ENCODE results near the gene EPAS1.

Gene EPAS1

DNA sequence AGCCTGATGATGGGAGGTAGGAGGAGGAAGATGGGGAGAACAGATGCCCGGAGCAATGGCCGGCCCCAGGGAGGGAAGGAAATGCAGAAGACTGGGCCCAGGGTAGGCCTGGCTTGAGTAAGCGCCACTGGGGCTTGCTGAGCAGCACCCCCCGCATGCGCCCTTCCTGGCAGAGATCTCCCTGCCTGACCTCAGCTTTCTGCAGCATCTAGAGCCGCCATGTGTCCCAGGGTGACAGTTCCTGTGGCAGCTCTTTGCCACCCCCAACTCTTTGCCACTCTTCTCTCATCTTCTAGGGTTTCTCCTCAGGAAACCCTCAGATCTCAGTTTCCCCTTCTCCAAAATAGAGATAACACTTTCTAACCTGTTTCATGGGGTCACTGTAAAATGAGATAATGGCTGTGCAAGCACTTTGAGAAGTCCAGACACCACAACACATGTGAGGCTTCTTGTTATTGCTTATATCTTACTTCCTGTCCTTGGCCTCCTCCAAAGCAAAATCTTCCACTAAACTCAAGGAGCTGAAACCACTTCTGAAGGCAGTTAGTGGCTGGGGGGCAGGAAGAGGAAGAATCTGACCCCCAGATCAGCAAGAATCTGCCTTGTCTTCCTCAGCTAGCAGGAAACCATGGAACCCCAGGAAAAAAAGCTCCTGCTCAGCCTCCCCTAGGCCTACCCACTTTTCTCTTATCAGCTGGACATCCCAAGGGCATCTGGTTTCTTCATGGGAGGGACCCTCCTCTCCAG is 64.9 kb downstream of the EPAS1 start:
- Mint-ChIP-seq H3K36me3 (ENCODE audit: low read depth) (no peaks in the 10 kb centered on the region), H3K4me1 (ENCODE audit: low read depth) (peaks cover 32% of the 10 kb centered on the region), H3K4me3 (no peak overlapping the region), H3K9me3 (no peaks in the 10 kb centered on the region), H3K27ac (peak overlapping the region; percentile 22), H3K27me3 (no peaks in the 10 kb centered on the region)
- DNase-seq, result no peak

DNA sequence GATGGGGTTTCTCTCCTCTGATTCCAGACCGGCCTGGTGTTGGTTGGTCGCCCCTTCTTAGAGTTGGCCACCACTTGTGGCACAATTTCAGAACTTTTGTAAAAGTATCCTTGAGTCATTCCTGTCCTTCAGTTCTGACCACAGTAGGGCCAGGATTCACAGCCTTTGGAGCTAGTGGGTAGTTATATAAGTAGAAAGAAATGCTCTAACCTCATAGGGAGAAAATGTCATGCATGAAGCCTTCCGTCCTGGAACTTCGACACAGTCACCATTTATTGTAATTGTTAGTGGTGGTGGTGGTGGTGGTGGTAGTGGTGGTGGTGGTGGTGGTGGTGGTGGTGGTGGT is 65.4 kb downstream of the EPAS1 start:
- no peak for DNase-seq
- H3K27me3 Mint-ChIP-seq, result no peaks in the 10 kb centered on the region

DNA sequence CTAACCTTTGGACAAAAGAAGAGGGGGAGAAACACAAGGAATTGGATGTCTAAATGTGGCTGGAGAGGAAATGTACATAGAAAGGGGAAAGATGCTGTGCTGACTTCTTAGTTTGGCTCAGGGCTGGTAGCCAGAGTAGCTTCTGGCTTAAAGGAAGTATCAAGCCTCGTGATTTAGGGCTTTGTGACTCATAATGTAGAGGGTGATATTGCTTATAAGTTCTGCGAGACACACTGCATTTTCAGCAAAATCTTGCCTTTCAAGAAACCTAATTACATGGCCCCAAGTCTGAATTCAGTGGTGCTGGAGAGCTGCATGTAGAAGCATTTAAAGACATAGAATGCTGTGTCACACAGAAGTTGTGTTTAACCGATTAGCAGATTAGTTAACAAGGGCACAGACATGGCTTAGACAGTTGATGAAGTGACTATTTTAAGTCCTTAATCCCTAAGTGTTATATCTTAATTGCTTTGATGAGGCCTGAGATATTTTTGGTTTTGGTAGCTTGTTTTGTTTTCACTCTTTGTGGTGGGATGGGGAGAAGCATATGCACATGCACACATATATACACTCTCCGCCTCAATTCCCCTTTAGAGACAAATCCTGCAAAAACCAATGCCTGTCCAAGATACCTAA is 66.4 kb downstream of the EPAS1 start:
- H3K36me3 Mint-ChIP-seq (ENCODE audit: low read depth), result no peaks in the 10 kb centered on the region
- H3K4me1 Mint-ChIP-seq (ENCODE audit: low read depth), result peaks cover 31% of the 10 kb centered on the region
- no peak overlapping the region for H3K4me3 Mint-ChIP-seq
- no peaks in the 10 kb centered on the region for H3K27me3 Mint-ChIP-seq
- no peak for DNase-seq
- H3K27ac Mint-ChIP-seq, result no peak overlapping the region
- H3K9me3 Mint-ChIP-seq, result no peaks in the 10 kb centered on the region

More for the DNA sequence above, 65.4 kb downstream of the EPAS1 start:
- H3K36me3 Mint-ChIP-seq (ENCODE audit: low read depth), result no peaks in the 10 kb centered on the region
- H3K4me1 Mint-ChIP-seq (ENCODE audit: low read depth), result peaks cover 31% of the 10 kb centered on the region
- no peaks in the 10 kb centered on the region for H3K9me3 Mint-ChIP-seq
- H3K27ac Mint-ChIP-seq, result peak overlapping the region; percentile 22
- no peak overlapping the region for H3K4me3 Mint-ChIP-seq

DNA sequence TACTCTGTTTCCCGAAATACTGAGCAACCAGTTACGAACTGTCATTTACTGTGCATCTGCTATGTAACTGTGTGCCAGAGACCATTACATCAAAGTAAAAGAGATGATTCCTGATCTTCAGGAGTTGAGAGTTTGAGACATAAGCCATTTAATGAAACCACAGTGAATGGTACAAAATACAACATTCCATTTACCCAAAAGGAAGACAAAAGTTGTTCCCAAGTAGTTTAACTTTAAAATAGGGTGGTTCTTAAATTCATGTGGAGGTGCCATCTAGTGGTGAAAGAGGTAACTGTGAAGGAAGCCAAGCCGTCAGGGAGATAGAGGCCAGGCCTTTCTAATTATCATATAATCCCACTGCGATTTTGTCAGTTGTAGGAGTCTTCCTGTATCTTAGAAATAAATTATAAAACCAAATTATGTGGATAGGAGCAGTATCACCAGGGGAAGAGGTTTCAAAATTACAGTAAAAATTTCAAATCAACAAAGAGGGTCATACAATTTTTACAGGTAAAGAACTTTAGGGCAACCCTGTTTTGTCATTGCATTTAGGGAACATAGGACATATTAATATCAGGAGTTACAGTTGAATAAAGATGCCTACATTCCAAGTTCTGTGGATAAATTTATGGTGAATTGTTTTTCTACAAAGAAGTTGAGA is 67.7 kb downstream of the EPAS1 start:
- peaks cover 31% of the 10 kb centered on the region for H3K4me1 Mint-ChIP-seq (ENCODE audit: low read depth)
- DNase-seq, result no peak
- H3K9me3 Mint-ChIP-seq, result no peaks in the 10 kb centered on the region
- H3K27me3 Mint-ChIP-seq, result no peaks in the 10 kb centered on the region
- H3K36me3 Mint-ChIP-seq (ENCODE audit: low read depth), result no peaks in the 10 kb centered on the region
- H3K27ac Mint-ChIP-seq, result no peak overlapping the region
- no peak overlapping the region for H3K4me3 Mint-ChIP-seq

DNA sequence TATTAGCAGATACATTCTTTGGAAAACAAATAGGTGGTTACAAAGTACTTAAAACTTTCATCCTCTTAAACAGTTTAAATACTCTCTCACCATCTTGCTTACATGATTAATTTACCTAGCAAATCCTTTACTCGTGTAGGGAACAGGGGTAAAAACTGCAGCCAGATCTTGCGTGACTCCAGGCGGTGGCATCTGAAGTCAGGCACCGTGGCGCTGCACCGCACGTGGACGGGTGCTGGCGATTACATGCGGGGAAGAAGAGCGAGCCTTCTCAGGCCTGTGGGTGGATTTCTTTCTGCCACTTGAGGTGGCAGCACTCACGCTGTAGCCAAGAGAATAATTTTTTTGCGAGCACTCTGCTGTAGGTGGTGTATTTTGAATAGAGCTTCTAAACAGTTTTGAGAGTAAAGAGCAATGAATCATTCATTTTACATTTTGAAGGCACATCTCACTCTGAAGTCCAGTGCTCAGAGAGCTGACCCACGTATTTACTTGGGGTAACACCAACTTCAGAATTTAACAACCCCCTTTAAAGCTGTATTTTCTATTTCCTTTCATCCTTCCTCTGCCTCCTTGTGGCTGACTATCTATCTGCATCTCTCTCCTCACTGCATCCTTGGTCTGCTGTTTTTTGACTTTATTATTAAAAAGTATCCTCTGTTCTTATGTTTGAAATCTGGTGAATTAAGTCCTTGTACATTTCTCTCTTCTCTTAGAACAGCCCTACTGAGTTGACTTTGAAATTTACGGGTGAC is 68.9 kb downstream of the EPAS1 start:
- peaks cover 31% of the 10 kb centered on the region for H3K4me1 Mint-ChIP-seq (ENCODE audit: low read depth)
- no peak for DNase-seq

DNA sequence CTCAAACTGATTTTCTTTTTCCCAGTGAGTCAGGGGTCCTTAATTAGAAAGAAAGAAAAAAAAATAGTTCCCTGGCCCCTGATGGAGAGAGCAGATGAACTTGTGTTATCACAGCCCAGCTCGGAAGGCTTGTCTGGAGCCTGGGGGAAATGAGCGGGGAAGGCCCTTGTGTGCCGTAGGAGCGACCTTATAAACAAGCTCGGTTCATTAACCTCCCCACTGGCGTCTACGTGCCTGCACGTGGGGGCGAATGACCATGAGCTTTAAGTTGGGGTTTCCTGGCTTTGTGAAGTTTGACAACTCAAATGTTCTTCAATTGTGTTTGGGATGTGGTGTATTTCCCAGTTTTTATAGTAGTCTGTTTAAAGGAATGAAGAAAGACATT is 69.5 kb downstream of the EPAS1 start:
- Mint-ChIP-seq H3K4me3 (no peak overlapping the region), H3K36me3 (ENCODE audit: low read depth) (no peaks in the 10 kb centered on the region), H3K27me3 (no peaks in the 10 kb centered on the region), H3K9me3 (no peaks in the 10 kb centered on the region), H3K27ac (no peak overlapping the region), H3K4me1 (ENCODE audit: low read depth) (peaks cover 29% of the 10 kb centered on the region)
- DNase-seq, result no peak

More for the DNA sequence above, 68.9 kb downstream of the EPAS1 start:
- Mint-ChIP-seq H3K9me3 (no peaks in the 10 kb centered on the region), H3K27ac (no peak overlapping the region), H3K4me3 (no peak overlapping the region), H3K36me3 (ENCODE audit: low read depth) (no peaks in the 10 kb centered on the region), H3K27me3 (no peaks in the 10 kb centered on the region)

DNA sequence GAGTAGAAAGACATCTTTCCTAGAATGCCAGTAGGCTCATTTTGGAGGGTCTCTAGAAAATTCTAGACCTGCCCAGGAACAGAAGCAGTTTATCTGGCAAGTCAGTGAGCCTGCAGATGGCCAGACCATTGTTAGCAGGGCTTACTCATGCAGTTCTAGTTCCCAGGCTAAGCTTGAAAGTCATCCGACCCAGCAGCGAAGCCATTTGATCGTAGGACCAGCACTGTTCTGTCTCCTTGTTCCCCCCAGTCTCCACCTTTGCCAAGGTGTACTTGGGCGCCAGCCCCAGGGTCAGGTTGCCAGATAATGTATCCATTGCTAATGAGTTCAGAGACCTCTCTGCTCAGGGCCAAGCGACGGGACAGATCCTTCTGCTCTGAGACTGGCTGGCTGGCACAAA is 70.1 kb downstream of the EPAS1 start:
- Mint-ChIP-seq H3K36me3 (ENCODE audit: low read depth) (no peaks in the 10 kb centered on the region), H3K27ac (no peak overlapping the region), H3K27me3 (no peaks in the 10 kb centered on the region), H3K4me1 (ENCODE audit: low read depth) (peaks cover 25% of the 10 kb centered on the region), H3K4me3 (no peak overlapping the region), H3K9me3 (no peaks in the 10 kb centered on the region)
- no peak for DNase-seq

DNA sequence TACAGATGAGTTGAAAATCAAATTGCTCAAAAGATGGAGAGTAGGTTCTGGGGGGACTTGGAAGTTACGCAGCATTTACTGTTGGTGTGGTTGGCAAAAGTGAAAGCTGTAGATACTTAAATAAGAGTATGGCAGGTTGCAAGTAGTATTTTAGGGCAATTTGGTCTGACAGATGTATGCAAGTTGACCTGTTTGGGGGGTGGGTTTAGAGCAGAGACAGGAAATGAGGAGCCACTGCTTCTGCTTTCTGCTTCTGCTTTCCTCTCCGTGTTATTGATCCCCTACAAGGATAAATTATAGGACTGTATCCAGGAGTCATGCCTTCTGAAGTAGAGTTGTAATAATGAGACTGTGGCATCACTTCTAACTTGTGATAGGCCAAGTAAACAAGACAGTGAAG is 71.2 kb downstream of the EPAS1 start:
- H3K4me1 Mint-ChIP-seq (ENCODE audit: low read depth), result peaks cover 14% of the 10 kb centered on the region
- no peak overlapping the region for H3K27ac Mint-ChIP-seq
- no peaks in the 10 kb centered on the region for H3K36me3 Mint-ChIP-seq (ENCODE audit: low read depth)
- H3K27me3 Mint-ChIP-seq, result no peaks in the 10 kb centered on the region
- H3K4me3 Mint-ChIP-seq, result no peak overlapping the region
- no peaks in the 10 kb centered on the region for H3K9me3 Mint-ChIP-seq
- no peak for DNase-seq

DNA sequence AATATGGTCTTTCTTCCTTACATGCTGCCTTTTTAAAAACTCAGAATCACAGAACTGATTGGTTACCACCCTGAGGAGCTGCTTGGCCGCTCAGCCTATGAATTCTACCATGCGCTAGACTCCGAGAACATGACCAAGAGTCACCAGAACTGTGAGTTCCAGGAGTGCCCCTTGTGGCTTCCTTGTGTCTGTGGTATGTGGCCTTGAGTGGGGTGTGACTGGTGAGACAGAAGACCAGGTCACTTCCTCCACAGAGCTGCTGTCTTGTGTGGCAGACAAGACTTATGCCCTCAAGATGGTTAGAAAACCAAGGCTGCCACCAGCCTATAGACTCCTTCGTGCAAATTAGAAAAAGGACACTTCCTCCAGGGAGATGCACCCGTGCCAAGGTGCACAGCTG is 72.6 kb downstream of the EPAS1 start:
- H3K4me3 Mint-ChIP-seq, result no peak overlapping the region
- H3K27me3 Mint-ChIP-seq, result no peaks in the 10 kb centered on the region
- no peak for DNase-seq
- H3K4me1 Mint-ChIP-seq (ENCODE audit: low read depth), result peaks cover 3% of the 10 kb centered on the region
- H3K27ac Mint-ChIP-seq, result no peak overlapping the region
- no peaks in the 10 kb centered on the region for H3K9me3 Mint-ChIP-seq
- H3K36me3 Mint-ChIP-seq (ENCODE audit: low read depth), result no peaks in the 10 kb centered on the region

DNA sequence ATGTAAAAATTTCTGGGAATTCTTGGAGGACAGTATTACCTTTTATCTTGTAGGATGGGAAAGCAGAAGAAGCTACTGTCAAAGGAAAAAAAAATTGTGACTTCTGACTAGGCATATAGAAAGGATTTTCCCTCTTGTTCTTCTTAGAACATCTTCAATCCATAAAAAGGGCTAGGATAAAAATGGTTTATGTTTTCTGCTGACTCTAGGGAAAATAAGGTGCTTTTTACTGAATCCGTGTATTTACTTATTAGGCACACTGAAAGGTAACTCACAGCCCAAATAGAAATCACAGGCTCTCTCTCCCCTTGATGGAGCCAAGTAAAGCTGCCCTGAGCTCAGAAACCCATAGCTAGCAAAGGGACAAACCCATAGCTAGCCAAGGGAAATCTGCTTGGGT is 74.6 kb downstream of the EPAS1 start:
- Mint-ChIP-seq H3K9me3 (no peaks in the 10 kb centered on the region), H3K36me3 (ENCODE audit: low read depth) (no peaks in the 10 kb centered on the region), H3K27ac (no peak overlapping the region), H3K27me3 (no peaks in the 10 kb centered on the region), H3K4me1 (ENCODE audit: low read depth) (no peaks in the 10 kb centered on the region), H3K4me3 (no peak overlapping the region)
- no peak for DNase-seq

DNA sequence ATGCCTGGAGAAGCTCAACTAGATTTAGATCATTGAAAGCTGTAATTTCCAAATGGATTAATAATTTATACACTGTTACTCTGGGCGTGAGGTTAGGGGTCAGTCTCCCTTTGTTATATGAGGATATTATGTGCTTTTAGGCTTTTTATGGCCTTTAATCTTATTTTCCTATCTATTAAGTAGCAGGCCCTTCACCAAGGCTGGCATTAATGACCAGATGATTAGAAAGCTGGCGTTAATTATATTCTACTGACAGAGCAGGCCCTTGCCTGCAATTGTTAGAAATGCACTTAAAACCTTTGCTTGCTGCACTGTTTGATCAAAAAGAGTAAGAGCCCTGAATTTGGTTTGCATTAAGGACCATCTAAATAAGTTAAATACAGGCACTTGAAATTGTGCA is 75.3 kb downstream of the EPAS1 start:
- Mint-ChIP-seq H3K9me3 (no peaks in the 10 kb centered on the region), H3K4me1 (ENCODE audit: low read depth) (no peaks in the 10 kb centered on the region), H3K36me3 (ENCODE audit: low read depth) (no peaks in the 10 kb centered on the region), H3K27me3 (no peaks in the 10 kb centered on the region), H3K4me3 (no peak overlapping the region), H3K27ac (no peak overlapping the region)
- no peak for DNase-seq

DNA sequence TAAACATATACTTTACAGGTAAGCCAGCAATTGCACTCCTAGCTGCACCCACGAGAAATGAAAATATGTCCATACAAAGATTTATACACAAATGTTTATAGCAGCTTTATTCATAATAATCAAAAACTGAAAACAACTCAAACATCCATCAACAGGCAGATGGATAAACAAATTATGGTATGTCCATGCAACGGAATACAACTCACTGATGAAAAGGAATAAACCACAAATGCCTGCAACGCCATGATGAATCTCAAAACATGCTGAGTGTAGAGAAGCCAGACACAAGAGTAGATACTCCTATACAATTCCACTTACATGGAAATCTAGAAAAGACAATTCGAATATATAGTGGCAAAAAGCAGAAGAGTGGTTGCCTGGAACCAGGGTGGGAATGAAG is 76.0 kb downstream of the EPAS1 start:
- Mint-ChIP-seq H3K36me3 (ENCODE audit: low read depth) (peaks cover 1% of the 10 kb centered on the region), H3K4me1 (ENCODE audit: low read depth) (no peaks in the 10 kb centered on the region), H3K9me3 (no peaks in the 10 kb centered on the region), H3K4me3 (no peak overlapping the region), H3K27ac (no peak overlapping the region), H3K27me3 (no peaks in the 10 kb centered on the region)
- DNase-seq, result no peak

DNA sequence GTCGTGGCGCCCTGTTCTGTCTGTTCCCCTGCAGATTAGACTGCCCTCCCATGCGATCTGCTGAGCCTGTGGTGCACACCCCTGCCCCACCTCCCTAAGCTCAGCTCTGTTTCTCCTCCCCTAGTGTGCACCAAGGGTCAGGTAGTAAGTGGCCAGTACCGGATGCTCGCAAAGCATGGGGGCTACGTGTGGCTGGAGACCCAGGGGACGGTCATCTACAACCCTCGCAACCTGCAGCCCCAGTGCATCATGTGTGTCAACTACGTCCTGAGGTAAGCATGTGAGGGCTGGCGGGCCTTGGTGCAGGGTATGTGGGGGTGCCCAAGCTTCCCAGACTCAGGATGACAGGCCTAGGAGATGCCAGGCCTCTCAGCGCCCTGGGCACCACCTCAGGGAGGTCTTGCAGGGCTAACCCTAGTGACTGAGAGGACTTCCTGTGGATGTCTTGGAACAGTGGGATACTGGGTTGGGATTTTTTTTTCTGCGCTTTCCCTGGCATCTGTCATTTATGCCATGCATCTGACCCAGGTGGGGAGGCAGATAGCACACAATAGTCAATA is 78.4 kb downstream of the EPAS1 start:
- H3K27ac Mint-ChIP-seq, result no peak overlapping the region
- H3K27me3 Mint-ChIP-seq, result no peaks in the 10 kb centered on the region
- no peaks in the 10 kb centered on the region for H3K9me3 Mint-ChIP-seq
- no peaks in the 10 kb centered on the region for H3K4me1 Mint-ChIP-seq (ENCODE audit: low read depth)
- H3K36me3 Mint-ChIP-seq (ENCODE audit: low read depth), result peaks cover 1% of the 10 kb centered on the region
- no peak overlapping the region for H3K4me3 Mint-ChIP-seq
- no peak for DNase-seq

DNA sequence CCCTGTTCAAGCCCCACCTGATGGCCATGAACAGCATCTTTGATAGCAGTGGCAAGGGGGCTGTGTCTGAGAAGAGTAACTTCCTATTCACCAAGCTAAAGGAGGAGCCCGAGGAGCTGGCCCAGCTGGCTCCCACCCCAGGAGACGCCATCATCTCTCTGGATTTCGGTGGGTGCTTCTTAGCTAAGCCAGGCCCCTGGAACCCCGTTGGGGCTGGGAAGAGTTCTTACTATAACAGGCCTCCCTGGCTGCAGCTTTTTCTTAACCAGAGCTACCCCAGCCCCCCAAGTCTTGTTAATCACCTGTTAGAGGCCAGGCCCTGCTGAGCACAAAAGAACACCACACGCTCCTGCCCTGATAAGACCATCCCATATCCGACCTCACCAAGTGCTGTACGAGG is 79.4 kb downstream of the EPAS1 start:
- Mint-ChIP-seq H3K4me1 (ENCODE audit: low read depth) (no peaks in the 10 kb centered on the region), H3K27me3 (no peaks in the 10 kb centered on the region), H3K27ac (no peak overlapping the region), H3K36me3 (ENCODE audit: low read depth) (peaks cover 1% of the 10 kb centered on the region), H3K4me3 (no peak overlapping the region), H3K9me3 (no peaks in the 10 kb centered on the region)
- no peak for DNase-seq
